Mesenteric fat pad (tissue), 1 donor: ENCODE measurements around the gene MTCH1. TPM values are rescaled to one million over a fixed set of nuclear protein-coding genes. Genes with fewer than 3 reads are reported as not detected.

Experiments
- DNase-seq: peaks from one replicate; pipeline ENCODE4 v3.0.0-alpha.2; 2020; ENCODE audit warnings: low spot score
- long read RNA-seq: library from polyadenylated mRNA; unstranded; transcript quantifications from one replicate; pipeline ENCODE4 v2.0.0, GENCODE V29; 2020
- total RNA-seq: library from RNA; stranded (reverse); fragmentation: NEBNext Ultra II Directional; extraction: Animal tissue kit (Norgen Biotek cat#: 25700); gene quantifications from one replicate; pipeline ENCODE4 v1.2.1, GENCODE V29; 2021
- donor health status: DM: yes; HTN: yes; CAD: no.

Gene MTCH1, protein sequence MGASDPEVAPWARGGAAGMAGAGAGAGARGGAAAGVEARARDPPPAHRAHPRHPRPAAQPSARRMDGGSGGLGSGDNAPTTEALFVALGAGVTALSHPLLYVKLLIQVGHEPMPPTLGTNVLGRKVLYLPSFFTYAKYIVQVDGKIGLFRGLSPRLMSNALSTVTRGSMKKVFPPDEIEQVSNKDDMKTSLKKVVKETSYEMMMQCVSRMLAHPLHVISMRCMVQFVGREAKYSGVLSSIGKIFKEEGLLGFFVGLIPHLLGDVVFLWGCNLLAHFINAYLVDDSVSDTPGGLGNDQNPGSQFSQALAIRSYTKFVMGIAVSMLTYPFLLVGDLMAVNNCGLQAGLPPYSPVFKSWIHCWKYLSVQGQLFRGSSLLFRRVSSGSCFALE
- 169 TPM for total RNA-seq
- long read RNA-seq, transcript MTCH1-201 (12 exons, 2,006 nt) = major isoform, 555 of 895 reads
- long read RNA-seq, transcript MTCH1-202 (12 exons, 2,057 nt) = minor isoform, 239 of 895 reads
- long read RNA-seq, transcript MTCH1-204 (11 exons, 1,572 nt) = minor isoform, 21 of 895 reads
- long read RNA-seq, partial matches to known transcripts = 32 of 895 reads
- long read RNA-seq, other reads (novel, unspliced or antisense) = 48 of 895 reads

DNA sequence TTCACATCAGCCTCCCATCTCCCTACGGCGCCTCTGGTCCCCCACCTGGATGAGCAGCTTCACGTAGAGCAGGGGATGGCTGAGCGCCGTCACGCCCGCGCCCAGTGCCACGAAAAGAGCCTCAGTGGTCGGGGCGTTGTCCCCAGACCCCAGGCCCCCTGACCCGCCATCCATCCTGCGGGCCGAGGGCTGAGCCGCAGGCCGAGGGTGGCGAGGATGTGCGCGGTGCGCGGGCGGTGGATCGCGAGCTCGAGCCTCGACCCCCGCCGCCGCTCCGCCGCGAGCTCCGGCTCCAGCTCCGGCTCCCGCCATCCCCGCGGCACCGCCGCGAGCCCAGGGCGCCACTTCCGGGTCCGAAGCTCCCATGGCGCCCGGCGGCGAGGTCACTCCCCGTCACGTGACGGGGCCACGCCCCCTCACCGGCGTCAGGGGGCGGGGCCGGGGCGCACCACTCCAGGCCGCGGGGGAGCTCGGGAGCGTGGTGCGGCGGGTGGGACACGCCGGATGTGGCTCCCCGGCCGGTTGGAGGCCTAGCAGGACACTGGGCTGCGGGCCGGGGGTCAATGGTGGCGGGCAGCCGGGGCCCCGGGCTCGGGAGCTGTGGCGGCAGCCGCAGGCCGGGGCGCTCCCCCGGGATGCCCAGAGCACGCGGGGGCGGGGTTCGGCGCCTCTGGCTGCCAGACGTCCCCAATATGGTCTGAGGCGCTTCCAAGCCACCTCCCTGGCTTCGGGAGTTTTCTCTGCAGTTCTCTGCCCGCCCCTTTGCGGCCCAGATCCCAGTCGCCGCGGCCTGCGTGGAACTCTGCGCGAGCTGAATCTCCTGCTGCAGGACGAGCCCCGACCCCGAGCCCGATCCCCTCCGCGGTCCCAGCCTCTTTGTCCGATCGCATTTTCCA, at the start of gene MTCH1:
MTCH1 (minus strand) TSS at position 389 of the 896 bp plus-strand sequence; CDS start at position 366, 23 bp downstream.
- peak; percentile 98 for DNase-seq

- DNase-seq = no peak
Observed at GRCh38 chr6:37033819-37034795, 48.1 kb upstream of the MTCH1 start.

GRCh38 chr6:37033255-37033654, 47.3 kb upstream of the MTCH1 start:
- DNase-seq = no peak

DNA sequence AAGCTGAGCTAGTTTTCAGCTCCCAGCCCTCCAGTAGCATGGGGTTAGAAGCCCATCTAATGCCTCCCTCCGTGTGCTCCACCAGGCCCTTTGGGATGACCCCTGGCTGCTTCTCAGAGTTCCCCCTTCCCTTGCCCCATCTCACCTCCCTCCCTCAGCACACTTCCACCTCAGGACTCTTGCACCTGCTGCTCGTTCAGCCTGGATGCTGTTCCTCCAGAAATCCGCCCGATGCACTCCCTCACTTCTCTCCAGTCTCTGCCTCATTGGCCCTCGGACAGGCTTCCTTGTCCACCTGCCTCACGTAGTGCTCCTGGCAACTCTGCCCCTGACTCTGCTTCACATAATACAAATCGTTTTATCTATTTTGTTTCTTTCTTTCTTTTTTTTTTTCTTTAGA, 46.2 kb upstream of the MTCH1 start:
- no peak for DNase-seq

DNA sequence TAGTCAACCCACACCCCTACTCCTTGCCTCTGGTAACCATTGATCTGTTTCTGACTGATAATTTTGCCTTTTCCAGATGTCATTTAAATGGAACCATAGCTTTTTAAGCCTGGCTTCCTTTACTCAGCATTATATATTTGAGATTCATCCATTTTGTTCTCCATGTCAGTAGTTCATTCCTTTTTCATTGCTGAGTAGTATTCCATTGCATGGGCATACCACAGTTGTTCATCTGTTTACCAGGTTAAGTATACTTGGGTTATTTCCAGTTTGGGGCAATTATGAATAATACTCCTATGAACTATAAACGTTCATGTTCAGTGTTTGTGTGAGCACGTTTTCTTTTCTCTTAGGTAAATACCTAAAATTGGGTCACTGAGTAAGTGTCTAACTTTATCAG, 44.6 kb upstream of the MTCH1 start:
- DNase-seq = no peak

GRCh38 chr6:37029249-37029971, 43.4 kb upstream of the MTCH1 start:
- DNase-seq = no peak

DNA sequence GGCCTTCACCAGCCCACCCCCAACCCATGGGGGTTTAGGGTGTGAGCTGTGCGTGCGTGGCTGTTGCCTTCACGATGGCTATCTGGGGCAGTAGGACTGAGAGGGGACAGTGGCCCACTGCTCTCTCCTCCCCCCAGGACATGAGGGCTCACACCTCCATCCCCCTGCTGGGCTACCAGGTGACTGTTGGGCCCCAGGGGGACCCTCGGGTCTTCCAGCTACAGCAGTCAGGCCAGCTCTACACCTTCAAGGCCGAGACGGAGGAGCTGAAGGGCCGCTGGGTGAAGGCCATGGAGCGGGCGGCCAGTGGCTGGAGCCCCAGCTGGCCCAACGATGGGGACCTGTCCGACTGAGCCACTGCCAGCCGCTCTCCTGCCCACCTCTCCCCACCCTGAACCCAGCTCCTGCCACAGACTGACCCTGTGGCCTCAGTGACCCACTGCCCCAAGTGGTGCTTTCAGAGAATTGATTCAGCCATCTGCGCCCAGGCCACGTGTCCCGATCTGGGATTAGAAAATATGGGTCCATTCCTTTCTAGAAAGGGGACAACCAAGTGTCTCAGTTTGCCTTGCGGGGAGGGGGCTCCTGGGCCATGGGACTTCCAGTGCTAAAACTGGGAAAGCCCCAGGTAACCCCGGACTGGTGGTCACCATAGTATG, 41.9 kb upstream of the MTCH1 start:
- no peak for DNase-seq

- DNase-seq = no peak
Observed at GRCh38 chr6:37027036-37027720, 41.2 kb upstream of the MTCH1 start.

GRCh38 chr6:37025621-37026466, 39.8 kb upstream of the MTCH1 start:
- no peak for DNase-seq

DNA sequence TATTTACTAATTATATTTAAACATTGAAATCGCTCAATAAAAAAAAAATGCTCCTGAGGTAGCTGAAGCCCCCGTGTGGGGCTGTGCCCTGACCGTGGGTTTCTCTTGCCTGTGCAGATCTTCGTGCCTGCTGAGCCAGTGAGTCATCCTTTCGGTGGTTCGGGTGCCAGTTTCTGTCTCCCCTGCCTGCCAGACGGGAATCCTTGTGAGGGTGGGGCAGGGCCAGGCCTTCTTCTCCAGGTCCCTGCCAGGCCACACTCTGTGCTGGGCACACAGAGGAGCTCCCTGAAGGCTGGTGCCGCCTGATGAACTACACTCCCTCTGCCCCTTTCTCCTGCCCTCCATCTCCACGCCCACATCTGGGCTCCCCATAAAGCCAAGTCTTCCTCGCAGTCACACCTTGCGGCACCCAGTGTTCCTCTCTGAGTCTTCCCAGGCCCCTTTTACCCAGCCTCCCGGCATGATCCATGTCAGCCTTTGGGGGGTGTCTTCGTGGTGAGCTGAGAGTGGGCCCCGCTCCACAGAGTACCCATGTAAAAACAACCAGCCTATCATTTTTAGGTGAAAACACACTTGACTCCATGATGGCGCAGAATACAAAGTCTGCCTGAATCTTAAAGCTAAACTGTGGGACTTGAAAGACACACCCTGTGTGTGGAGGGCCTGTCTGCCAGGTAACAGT, 38.8 kb upstream of the MTCH1 start:
- DNase-seq = no peak

DNA sequence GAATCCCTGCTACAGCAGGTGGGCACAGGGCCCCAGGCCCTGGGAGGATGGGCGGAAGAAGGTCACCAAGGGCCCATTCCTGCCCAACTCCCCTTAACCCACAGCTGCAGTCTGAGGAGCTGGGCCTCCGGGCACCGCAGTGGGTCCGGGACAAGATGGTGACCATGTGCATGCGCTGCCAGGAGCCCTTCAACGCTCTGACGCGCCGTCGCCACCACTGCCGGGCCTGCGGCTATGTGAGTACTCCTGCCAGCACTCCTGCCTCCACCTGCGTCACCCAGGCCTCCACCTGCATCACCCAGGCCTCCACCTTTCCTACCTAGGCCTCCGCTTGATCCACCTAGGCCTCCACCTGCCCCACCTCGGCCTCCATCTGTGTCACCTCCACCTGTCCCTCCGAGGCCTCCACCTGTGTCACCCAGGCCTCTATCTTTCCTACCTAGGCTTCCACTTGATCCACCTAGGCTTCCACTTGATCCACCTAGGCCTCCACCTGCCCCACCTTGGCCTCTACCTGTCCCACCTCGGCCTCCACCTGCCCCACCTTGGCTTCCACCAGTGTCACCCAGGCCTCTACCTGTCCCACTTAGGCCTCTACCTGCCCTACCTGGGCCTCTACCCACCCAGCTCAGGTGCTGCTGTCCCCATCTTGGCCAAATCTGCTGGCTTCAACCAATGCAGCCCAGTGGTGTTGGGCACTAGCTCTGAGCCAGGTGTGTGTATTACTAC, 36.3 kb upstream of the MTCH1 start:
- DNase-seq = no peak

DNA sequence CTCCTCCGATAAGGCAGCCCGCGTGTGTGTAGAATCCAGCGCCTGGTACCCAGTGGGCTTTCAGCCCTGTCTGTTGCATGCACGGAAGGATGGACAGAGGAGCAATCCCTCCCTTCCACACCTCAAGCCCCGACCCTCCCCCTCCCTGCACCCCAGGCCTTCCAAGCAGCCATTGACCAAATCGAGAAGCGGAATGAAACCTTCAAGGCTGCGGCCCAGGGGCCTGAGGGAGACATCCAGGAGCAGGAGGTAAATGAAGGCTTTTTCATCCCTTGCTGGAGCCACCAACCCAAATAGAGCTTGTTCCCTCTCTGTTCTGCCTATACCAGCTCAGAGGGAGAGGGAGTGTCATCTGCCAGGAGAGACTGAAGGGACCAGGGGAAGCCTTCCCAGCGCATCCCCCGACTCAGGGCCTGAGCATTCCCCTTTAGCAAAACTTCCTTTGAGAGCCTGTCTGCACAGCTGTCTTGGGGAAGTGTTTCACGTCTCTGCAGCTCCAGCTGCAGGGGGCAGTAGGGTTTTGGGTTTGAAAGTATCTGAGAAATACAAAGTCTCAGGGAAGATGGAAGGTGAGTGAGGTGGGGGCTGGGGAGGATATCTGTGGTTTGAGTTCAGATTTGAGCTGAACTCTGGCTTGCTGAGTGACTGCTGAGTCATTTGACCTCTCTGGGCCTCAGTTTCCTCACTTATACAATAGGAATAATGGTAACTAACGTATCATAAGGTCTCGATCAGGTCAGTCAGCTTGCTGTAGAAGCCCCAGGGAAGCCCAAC, 35.5 kb upstream of the MTCH1 start:
- no peak for DNase-seq

DNA sequence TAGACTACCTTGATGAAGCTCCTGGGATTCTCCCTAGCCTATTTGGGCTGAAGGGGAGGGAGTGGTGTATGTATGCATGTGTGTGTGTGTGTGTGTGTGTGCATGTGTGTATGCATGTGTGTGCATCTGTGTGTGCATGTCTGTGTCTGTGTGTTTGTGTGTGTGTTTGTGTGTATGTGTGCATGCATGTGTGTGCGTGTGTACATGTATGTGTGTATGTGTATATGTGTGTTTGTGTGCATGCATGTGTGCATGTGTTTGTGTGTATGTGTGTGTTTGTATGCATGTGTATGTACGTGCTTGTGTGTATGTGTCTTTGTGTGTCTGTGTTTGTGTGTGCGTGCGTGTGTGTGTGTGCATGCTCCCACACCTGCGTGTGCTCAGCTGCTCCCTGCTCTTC, 34.8 kb upstream of the MTCH1 start:
- DNase-seq = no peak

- no peak for DNase-seq
Observed at GRCh38 chr6:37020381-37020780, 34.4 kb upstream of the MTCH1 start.

DNA sequence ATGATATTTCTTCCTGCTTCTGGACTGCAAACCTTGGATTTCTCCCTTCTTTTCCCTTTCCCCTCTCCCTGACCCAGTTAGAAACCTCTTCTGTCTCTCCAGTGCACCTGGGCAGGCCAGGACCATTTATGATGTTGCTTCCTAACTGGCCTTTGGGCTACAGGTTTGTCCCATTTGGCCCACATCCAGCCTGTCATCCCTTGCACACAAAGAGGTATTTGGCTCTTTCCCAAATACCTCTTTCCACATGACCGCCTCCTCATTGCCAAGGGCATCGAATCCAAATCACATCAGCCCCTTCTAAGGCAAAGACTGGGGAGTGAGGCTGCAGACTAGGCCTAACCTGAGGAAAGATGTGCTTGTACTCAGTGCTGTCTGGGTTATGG, 33.1 kb upstream of the MTCH1 start:
- DNase-seq = no peak
